NCI-H146 (cell line): ENCODE results near the gene PPFIA1.
A peak's percentile ranks its signal among the peaks of the same experiment; 100 is the strongest.

Source experiments
- DNase-seq: peaks from one replicate; lab custom pipeline; 2025; lab: John Stamatoyannopoulos, UW

The PPFIA1 gene

GRCh38 chr11:70297341-70297740 lies 26.9 kb downstream of the PPFIA1 start:
- no peak for DNase-seq

- DNase-seq = no peak
Observed at GRCh38 chr11:70298243-70298915, 27.9 kb downstream of the PPFIA1 start.

DNA sequence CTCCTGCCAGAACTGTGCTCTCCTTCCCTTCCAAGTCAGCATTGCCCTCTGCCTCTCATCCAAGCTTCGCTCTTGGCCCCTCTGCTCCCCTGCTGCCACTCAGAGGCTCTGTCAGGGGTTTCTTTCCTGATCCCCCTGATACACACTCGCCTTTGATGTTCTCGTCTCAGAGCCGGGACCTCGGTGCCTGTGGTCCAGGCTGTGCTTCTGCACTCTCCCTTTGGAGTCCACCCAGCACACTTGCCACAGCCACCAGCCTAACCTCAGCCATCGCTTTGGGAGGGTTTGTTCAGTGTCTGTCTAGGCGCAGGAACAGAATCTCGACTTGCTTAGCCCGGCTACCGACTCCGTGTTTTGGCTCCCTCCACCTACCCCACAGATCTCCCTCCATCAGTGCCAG lies 29.1 kb downstream of the PPFIA1 start:
- DNase-seq = no peak

GRCh38 chr11:70301191-70301590 lies 30.7 kb downstream of the PPFIA1 start:
- no peak for DNase-seq

DNA sequence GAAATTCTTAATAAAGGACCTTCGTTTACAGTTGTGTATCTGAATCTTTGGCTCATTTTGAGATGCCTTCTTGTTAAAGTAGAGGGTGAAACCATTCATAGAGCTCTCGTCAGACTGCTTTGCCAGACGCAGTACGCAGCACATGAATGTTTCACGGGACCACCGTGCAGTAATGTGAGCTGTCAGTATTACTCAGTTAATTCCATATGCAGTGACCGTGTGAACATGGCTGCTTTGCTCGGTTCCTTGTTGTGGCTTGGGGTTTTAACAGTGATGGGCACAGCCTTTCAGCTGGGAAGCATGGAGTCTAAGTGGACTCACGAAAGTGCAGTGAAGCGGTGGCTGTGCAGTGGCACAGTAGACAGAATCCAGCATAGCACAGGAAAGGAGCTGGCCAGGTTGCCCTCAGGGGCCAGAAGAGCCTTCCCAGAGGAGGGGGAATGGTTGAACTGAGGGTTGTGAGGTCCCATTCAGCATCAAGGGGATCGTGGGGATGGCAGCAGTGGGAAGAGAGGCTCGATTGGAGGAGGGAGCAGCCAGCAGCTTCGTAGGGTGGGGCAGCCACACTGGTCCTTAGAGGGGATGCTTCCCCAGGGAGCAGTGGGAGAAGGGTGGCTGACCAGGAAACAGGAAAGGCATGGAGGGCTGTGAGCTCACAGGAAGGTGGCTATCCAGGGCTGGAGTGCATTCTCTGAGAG lies 31.4 kb downstream of the PPFIA1 start:
- no peak for DNase-seq

GRCh38 chr11:70302419-70302752 lies 31.9 kb downstream of the PPFIA1 start:
- DNase-seq = no peak

DNA sequence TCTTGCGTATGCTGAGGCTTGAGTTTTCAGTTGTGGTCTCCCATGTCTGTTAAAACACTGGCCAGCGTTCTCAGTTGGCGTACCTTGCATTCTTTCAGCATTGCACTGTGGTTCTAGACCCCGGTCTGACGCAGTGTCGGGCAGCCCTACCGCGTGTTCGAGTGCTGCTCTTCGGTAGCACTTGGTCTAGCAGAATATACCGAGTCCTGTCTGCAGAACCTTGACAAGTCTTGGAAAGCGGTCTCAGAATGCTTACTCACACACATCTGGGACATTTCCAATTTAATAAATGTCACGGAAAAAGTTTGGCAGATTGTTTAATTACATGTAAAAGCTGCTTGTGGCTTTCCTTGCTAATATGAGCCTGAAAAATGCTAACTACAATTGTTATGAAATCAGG lies 32.6 kb downstream of the PPFIA1 start:
- no peak for DNase-seq

GRCh38 chr11:70304208-70304603 lies 33.7 kb downstream of the PPFIA1 start:
- DNase-seq = no peak

DNA sequence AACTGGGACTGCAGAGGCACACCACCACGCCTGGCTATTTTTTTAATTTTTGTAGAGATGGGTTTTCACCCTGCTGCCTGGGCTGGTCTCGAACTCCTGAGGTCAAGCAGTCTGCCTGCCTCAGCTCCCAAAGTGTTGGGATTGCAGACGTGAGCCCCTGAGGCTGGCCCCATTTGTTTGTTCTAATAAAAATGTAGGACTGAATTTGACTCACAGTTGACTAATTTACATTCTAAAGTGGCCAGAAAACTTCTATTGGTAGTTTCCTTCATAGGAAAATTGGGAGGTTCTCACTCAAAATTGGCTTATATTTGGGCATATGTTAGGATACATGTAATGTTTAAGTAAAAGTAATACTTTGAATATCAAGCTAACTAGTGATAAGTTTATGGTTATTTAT lies 35.0 kb downstream of the PPFIA1 start:
- peak; percentile 25 for DNase-seq

GRCh38 chr11:70306586-70307033 lies 36.1 kb downstream of the PPFIA1 start:
- peak; percentile 100 for DNase-seq

- DNase-seq = no peak
Observed at GRCh38 chr11:70307176-70307575, 36.7 kb downstream of the PPFIA1 start.

DNA sequence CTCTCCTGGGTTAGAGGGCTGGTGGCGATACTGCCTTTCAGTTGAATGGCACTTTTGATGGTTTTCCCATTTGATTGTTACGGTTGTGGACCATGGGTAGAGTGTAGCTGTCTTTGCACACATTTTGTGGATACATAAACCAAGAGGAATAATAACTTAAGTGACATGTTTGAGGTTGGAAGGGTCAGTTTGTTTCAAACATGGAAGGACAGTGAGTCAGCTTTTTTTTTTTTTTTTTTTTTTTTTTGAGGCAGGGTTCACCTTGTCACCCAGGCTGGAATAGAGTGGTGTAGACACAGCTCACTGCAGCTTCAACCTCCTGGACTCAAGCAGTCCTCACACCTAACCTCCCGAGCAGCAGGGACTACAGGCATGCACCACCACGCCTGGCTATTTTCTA lies 41.1 kb downstream of the PPFIA1 start:
- DNase-seq = no peak

DNA sequence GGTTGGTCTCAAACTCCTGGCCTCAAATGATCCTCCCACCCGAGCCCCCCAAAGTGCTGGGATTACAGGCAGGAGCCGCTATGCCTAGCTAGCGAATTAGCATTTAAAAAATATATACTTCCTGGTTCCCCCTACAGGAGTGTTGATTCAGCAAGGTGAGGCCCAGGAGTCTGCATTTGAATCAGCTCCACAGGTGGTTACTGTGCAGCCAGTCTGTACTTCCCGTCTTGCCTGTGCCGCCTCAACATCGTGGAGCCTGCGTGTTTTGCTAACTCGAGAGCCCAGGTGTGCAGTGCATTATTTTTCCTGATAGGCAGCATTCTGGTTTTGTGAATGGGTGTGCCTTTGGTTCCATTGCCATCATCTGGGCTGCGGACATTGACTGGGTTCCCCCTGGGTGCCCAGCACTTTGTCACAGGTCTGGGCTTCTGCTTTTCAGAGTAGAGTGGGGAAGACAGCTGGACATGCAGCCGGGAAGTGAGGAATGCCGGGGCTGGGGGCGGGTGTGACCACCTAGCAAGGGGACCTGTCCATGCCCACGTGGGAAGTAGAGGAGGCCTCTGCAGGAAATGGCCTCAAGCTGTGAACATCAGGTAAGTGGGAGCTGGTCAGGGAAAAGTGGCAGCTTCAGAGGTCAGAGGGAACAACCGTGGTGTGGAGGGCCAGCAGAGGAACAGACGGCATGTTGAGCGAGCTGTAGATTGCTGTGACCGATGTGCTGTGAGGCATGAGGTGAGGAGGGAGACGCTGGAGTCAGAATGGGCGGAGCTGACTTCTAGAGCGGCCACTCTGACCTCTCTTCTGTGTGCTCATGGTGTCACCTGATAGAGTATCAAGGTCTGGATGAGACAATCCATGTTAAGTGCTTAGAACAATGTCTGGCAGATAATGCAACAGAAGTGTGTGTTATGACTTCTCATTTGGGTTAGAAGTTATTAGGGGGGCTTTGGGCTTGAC lies 42.2 kb downstream of the PPFIA1 start:
- peak; percentile 32 for DNase-seq

DNA sequence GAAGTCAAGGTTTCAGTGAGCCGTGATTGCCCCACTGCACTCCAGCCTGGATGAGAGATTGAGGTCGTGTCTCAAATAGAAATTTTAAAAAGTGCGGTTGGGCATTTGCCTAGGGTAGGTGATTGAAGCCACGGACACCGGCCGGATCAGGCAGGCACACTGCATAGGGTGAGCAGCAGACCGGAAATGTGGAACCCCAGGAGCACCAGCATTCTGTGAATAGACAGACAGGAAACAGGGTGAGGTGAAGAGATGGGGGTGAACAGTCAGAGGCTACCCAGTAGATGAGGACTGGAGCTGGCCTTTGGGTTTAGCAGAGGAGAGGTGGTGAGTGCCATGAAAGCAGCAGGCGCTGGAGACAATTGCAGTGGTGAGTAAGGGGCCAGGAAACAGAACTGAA lies 43.5 kb downstream of the PPFIA1 start:
- no peak for DNase-seq

DNA sequence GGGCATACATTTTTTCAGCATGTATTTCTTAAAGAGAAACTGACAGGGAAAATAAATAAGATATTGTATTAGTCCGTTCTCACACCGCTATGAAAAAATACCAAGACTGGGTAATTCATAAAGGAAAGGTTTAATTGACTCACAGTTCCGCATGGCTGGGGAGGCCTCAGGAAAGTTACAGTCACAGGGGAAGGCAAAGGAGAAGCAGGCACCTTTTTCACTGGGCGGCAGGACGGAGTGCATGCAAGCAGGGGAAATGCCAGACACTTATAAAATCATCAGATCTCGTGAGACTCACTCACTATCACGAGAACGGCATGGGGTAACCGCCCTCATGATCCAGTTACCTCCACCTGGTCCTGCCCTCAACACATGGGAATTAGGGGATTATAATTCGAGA lies 44.2 kb downstream of the PPFIA1 start:
- DNase-seq = no peak

- no peak for DNase-seq
Observed at GRCh38 chr11:70315716-70316115, 45.2 kb downstream of the PPFIA1 start.

DNA sequence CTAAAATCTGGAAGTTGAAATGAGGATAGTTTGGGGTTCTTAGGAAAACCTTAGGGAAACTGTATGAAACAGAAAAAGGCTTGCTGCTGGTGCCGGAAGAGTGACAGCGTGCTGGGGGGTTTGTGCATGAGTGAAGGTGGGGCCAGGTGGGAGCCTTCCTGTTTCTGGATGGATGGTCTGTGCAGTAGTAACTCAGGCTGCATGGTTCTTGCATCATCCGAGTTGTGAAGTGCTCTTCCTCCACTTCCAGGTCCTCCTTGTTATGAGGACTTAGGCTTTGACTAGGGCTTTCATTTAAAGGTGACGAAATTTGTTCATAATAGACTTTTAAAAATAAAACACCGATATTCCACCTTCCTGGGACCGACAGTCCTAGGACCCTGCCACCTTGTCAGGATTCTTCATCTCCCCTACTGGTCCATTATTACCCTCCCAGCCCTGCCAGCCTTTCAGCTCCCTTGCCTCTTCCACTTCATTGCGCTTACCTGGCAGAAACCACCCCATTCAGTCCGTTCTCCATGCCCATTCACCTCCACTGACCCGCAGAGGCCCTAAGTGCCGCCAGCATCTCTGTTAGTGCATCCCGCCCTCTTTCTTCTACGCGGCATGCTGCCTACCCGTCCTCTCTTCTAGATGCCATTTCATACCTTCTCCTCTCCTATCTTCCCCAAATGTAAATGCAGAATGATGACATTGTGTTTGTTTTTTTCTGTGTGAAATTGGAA lies 47.3 kb downstream of the PPFIA1 start:
- DNase-seq = peak; percentile 10

DNA sequence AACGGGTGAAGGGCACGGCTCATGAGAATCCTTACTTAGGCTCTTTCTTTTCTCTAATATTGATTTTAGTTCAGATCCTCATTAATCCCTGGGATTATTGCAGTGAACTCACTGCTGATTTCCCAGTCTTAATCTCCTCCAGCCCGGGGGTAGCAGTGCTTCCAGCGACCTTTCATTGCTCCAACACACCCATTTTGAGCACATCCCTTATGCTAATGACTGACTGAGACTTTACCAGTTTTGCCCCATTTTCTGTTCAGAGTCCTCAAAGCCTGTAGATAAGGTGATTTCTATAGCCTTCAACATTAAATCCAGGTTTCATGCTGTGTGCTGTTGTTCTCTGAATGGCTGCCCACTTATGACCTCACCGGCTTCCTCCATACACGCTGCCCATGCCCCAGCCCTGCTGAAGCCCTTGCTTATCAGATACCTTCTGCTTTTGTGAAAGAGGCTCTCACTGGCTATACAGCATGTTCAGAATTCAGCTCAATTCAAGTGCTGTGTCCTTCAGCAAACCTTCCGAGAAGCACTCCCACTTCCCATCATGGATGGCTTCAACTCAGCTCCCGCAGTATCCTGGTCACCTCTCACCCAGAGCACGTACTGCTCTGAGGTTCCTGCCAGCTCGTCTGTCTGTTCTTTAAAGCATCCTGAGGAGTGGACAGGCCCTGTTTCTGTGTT lies 49.0 kb downstream of the PPFIA1 start:
- peak; percentile 99 for DNase-seq

DNA sequence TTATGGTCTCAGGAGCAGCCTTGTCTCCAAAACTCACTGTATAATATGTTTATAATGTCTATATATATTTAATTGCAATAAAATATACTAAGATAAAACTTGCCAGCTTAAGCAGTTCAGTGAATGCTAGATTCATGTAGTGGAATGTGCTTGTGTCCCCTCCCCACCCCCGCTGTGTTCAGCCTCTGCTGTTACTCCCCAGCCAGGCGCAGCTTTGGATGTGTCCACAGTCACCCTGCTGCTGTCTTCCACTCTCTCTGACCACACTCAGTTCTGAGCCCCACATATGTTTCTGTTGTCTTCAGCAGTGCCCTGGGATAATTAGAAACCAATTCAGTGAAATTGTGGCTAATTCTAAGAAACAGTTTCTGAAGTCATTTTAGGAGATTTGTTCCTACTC lies 52.2 kb downstream of the PPFIA1 start:
- no peak for DNase-seq

- no peak for DNase-seq
Observed at GRCh38 chr11:70323806-70324205, 53.3 kb downstream of the PPFIA1 start.

DNA sequence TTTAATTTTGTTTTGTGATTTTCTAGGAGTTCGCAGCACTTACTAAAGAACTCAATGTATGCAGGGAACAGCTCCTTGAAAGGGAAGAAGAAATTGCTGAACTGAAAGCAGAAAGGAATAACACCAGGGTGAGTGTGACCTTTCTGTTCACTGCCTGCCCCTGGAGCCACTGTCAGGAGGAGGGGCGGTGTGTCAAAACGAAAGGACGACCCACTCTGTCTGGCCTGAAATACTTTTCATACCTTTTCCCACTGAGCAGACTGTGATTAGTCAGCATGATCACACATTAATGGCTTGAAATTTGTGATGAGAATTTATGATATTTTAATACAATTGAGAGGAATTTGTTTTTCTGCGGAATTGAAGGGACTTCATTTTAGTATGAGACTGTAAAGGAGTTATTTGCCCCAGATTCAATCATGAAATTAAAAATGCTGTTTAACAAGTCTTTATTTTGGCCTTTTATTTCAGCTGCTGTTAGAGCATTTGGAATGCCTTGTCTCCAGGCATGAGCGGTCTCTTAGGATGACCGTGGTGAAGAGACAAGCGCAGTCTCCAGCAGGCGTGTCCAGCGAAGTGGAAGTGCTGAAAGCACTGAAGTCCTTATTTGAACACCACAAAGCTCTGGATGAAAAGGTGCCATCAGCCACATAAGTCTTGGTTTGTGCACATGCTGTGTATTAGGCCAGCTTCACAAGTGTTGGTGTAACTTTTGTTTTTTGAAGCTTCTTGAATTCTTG lies 54.1 kb downstream of the PPFIA1 start:
- no peak for DNase-seq
